GM18951 (cell line): ENCODE measurements around the gene HDAC9.

Experiments used
- POLR2A ChIP-seq: IDR thresholded peaks from 4 replicates; pipeline ENCODE4 v1.6.1; 2011; ENCODE audit warnings: mild to moderate bottlenecking; ENCODE audit not compliant: insufficient read length, insufficient read depth; ENCODE audit errors: extremely low read depth
- in situ Hi-C: fragments of 300-500 bp; cut with MboI; formaldehyde crosslinking; loops from one replicate; pipeline ENCODE4 v1.12.0; 2022; ENCODE audit warnings: low sequenced_read_pairs, mixed read lengths, inconsistent platforms; ENCODE audit not compliant: unreplicated experiment

The HDAC9 gene

GRCh38 chr7:18890885-18891621, 395.5 kb downstream of the HDAC9 start:
- no peak for TF ChIP-seq POLR2A
- in situ Hi-C loops: no loop called here

GRCh38 chr7:18893156-18893555, 397.6 kb downstream of the HDAC9 start:
- in situ Hi-C loops: no loop called here
- TF ChIP-seq POLR2A: no peak

- in situ Hi-C loops: no loop called here
- no peak for TF ChIP-seq POLR2A
Measured at GRCh38 chr7:18894155-18894554, 398.6 kb downstream of the HDAC9 start.

- TF ChIP-seq POLR2A: no peak
- in situ Hi-C loops: no loop called here
Measured at GRCh38 chr7:18895456-18895855, 399.9 kb downstream of the HDAC9 start.

- in situ Hi-C loops: no loop called here
- no peak for TF ChIP-seq POLR2A
Measured at GRCh38 chr7:18896343-18896975, 400.9 kb downstream of the HDAC9 start.

- in situ Hi-C loops: no loop called here
- no peak for TF ChIP-seq POLR2A
Measured at GRCh38 chr7:18900236-18900635, 404.7 kb downstream of the HDAC9 start.

- in situ Hi-C loops: no loop called here
- no peak for TF ChIP-seq POLR2A
Measured at GRCh38 chr7:18900803-18901202, 405.3 kb downstream of the HDAC9 start.

GRCh38 chr7:18901351-18901750, 405.8 kb downstream of the HDAC9 start:
- in situ Hi-C loops: no loop called here
- TF ChIP-seq POLR2A: no peak

GRCh38 chr7:18901982-18902421, 406.5 kb downstream of the HDAC9 start:
- in situ Hi-C loops: no loop called here

GRCh38 chr7:18902892-18903291, 407.3 kb downstream of the HDAC9 start:
- in situ Hi-C loops: no loop called here
- TF ChIP-seq POLR2A: no peak

More at GRCh38 chr7:18901982-18902421, 406.5 kb downstream of the HDAC9 start:
- no peak for TF ChIP-seq POLR2A

- TF ChIP-seq POLR2A: no peak
- in situ Hi-C loops: no loop called here
Measured at GRCh38 chr7:18903695-18904094, 408.1 kb downstream of the HDAC9 start.

- in situ Hi-C loops: no loop called here
- no peak for TF ChIP-seq POLR2A
Measured at GRCh38 chr7:18905316-18905943, 409.9 kb downstream of the HDAC9 start.

- no peak for TF ChIP-seq POLR2A
- in situ Hi-C loops: no loop called here
Measured at GRCh38 chr7:18906901-18907300, 411.4 kb downstream of the HDAC9 start.

GRCh38 chr7:18913106-18913505, 417.6 kb downstream of the HDAC9 start:
- in situ Hi-C loops: no loop called here
- TF ChIP-seq POLR2A: no peak
